ENCODE results near the gene SMIM41.

GRCh38 chr12:52046859-52047258, 32.6 kb upstream of the SMIM41 start:
- TF ChIP-seq CTCF (IDR thresholded peaks at IDR 0.05) (no peak), ZFX (IDR thresholded peaks at IDR 0.05; ENCODE audit: borderline replicate concordance) (no peak)

Data from 22Rv1 (cell line).